ENCODE measurements around the gene SLC22A4.

Gene SLC22A4

DNA sequence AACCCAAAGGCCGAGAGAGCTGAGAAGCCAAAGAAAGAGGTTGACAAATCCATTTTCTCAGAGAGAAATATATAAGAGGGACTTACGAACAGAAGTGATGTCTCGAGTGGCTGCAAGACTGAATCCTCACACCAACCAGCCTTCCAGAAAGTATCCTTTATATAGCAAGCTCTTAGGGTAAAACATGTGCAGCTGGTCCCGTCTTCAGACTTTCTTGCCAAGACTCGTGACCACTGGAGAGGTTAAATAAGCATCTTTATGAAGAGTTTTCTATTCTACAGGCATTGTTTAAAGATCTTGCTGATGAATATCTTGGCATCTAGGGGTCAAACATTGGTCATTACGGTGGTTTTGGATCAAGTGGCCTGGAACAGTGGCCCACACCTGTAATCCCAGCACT, 16.9 kb upstream of the SLC22A4 start:
- no peak for DNase-seq

DNA sequence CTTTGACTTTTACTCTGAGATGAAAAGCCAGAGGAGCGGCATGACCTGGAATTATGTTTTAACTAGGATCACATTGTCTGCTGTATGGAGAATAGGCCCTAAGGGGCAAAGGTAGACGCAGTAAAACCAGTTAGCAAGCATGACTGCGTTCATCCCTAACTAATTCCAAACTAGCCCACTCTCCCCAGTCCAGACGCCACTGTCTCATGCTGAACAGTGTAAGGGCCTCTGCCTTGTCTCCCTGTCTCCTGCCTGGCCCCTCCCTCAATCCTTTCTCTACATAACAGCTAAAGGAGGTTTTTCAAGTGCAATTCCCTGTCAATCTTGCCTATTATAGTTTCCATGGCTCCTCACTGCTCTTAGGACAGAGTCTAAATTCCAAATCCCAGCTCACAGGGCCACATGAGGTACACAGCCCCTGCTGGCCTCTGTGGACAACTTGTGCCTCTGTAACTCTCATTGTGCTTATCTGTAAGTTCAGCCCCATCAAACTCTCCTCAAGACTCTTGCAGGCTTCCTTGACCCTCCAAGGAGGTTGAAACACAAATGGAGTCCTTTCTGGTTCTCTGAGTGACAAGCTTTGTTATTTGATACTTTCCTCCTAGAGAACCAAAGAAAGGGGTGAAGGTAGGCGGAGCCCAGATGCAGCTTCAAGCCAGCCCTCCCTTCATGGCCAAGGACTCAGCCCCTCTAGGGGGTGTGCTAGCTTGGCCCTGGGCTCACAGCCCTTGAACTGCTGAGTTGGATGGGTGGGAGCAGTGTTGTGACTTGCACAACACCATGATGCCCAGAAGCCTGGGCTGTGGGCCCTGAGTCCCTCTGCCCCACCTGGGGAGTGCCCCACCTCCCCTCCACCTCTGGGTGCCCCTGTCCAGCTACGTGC, 16.0 kb upstream of the SLC22A4 start:
- no peak for DNase-seq

DNA sequence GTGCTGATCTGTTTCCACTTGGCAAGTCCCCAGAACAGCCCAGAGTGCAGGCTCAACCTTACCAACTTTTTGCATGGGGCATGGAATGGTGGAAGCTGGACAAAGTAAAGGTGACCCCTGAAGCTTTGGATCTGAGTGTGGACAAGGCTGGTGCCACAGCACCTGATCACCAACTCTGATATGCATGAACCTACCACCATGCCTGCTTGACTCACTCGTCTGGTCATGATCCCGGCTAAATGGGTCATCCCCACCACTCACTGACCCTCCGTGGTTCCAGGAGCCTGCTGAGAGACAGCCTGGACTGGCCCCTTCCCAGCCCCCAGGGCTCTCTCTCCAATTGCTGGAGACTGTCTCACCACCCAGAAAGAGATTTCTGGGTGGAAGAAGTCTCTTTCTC, 14.4 kb upstream of the SLC22A4 start:
- DNase-seq, result no peak

DNA sequence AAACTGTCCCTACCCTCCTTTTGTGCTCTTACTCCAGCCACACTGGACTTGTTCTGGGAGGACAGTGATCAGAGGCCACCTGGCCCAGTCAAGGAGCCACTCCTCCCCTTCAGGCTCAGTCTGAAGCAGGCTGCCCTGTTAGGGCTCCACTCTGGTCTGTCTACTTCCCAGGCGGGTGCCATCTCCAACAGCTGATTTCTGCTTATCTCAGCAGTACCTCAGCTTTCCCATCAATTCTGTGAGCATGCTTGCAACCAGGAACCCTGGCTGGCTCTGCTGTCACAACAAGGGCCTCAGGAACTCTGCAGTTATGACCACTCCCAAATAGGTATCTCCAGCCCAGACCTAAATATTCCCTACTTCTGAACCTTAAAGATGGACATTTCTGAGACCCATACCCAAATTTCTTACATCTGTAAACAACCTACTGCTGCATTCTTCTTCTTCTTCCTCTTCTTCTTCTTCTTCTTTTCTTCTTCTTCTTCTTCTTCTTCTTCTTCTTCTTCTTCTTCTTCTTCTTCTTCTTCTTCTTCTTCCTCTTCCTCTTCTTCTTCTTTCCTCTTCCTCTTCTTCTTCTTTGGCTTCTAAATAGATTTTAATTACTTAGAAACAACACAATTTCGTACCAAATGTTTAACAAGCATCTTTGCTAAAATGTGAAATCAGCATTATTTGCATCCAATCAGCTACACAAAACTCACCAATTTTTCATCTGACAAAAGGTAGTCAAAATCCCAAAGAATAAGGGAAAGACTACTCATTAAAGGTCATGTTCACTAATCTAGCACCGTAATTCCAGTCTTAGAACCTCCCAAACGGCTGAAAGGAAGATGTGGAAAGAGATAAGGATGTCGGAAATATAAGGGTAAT, 13.6 kb upstream of the SLC22A4 start:
- no peak for DNase-seq

DNA sequence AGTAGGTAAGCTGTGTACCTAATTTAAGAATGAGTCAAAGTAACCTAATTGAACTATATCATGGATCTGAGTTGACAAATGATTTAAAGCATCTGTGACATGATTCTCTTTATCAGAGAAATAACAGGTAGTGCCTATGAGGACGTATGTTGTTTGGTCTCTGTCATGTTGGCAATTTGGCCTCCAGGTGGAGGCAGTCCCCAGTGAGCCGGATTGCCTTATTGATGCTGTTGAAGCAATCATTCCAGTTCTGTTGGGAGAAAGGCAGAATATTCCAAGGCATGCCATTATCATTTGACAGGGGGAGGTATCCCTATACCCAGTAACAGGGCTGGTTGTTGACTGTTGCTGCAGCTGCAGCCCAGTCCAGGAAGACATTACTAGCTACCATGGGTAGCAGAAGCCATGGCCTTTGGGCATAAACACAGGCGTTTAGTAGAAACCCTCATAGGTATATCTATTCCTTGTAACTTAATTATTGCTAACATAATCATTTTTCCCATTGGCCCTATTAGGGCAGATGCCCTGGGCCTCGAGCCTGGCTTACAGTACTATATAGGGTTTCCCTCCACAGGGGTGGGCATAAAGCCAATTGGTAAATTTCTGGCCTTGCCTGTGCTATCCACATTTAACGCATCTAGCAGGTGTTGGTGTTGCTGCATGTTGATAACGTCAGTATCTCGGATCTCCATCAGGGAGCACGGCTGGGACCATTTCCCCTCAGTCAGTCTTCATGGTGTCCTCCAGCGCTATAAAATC, 12.2 kb upstream of the SLC22A4 start:
- DNase-seq, result no peak

DNA sequence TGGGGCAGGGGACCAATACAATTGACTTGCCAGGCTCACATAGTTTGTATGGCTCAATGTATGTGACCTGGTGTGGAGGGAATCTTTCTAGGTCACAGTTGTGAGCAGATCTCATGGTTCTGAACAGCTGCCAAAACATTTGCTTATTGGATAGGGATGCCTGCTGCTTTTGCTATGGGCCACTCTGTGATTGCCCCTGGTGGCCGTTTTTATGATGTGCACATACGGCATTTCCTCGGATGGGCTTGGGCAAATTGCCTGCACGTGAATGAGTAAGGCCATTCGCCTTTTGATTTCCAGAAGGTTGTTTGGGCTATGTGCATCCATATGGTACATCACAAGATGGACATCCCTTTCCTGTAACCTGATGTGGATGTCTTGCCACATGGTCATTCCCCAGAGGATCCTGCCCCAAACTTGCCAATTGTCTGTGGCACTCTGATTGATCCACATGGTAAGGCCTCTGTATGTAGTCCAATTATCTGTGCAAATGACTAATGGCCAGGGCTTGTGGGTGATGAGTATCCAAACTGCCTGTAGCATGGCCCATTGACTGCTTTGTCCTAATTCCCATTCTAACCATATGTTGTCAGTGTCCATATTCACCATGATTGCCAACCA, 10.7 kb upstream of the SLC22A4 start:
- no peak for DNase-seq

DNA sequence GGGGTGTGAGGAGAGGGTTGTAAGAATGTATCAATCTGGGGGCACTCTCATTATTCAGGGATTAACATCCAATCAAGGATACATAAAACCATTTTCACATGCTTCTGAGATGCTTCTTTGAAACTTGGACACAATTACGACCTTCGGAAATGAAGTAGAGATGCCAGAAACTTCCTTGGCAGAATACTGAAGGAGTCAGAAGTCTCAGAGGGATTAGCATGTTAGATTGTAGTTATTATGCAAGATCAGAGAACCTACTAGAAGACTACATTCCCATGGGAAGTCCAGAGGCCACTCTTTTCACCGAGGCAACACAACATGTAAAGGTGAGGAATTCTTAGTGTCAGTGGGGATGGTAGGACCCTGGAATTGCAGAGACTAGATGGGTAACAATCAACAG, 5.1 kb upstream of the SLC22A4 start:
- no peak for DNase-seq

DNA sequence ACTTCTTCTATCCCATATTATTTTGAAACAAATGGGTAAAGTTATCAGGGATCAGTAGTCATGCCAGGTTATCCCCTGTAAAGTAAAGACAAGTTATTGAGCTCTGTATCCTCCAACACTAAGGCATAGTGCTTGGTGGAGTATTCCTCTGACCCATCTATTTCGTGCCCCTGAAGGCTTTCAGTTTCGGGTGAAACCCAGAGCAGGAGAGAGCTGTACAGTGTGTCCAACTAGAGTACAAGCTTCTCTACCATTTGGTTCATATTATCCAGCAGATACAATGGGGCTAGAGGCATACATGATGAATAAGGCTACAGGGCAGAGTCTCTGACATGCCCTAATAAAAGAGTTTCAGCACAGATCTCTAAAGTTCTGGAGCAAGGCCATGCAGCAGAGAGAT, 3.2 kb upstream of the SLC22A4 start:
- DNase-seq, result no peak

DNA sequence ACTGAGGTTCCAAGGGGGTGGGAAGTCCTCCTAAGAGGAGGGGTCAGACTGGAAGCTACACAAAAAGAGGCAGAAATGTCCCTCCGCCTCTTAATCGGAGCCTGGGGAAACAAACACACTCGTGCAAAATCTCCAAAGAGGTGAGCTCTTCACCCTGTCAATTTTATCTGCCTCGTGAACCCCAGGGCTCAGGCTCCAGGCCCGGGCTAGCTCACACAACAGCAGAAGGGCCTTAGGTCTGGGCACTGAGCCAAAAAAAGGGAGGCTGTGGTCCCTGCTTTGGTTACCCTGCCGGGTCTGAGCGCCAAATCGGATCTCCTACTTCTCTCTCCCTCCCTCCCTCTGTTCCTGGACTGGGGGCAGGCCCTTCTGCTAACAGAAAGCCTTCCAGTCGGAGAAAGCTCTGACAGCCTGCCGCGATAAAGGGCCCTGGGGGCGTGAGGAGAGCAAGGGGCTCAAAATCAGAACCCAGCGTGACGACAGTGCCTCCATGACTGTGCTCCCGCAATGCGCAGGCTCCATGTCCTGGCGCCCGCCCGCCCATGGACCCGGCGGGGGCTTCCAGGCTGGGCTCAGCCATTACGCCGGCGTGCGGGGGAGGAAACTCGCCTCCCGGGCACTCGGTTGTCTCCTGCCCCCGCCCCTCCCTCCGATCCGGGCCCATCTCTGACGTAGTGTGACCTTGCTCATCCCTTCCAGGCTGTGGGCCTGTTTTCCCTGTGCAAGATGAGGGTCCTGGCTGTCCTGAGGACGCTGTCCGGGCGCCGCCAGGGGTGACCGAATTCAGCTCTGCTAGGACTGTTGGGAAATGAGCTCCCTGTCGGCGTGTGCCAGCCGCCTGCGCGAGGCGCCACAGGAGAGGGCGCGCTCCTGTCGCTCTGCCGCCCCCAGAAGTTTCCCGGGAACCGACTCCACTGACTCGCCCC, 865 bp upstream of the SLC22A4 start:
- DNase-seq, result peak; percentile 28

DNA sequence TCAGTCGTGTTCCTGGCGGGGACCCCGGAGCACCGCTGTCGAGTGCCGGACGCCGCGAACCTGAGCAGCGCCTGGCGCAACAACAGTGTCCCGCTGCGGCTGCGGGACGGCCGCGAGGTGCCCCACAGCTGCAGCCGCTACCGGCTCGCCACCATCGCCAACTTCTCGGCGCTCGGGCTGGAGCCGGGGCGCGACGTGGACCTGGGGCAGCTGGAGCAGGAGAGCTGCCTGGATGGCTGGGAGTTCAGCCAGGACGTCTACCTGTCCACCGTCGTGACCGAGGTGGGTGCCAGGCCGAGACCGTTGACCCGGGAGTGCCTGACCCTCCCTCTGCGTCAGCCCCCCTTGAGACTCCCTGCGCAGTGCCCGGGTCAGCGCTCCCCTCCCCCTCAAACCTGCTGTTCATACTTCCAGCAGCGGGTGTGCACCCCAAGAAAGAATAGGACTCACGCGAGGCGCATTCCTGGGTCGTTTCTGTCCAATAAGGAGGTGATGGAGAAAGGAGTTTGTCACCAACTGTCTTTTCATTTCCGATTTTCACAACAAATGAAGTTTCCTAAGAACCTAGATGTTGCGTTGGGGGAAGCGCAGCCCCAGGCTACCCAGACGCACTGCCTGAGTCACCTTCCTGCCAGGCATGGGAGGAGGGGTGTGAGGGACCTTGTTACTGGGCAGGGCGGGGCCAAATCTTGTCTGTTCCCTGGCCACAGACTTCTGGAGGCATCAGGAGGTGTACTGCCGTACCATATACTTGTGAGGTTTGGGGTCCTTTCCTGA, 722 bp downstream of the SLC22A4 start:
- peak; percentile 51 for DNase-seq

DNA sequence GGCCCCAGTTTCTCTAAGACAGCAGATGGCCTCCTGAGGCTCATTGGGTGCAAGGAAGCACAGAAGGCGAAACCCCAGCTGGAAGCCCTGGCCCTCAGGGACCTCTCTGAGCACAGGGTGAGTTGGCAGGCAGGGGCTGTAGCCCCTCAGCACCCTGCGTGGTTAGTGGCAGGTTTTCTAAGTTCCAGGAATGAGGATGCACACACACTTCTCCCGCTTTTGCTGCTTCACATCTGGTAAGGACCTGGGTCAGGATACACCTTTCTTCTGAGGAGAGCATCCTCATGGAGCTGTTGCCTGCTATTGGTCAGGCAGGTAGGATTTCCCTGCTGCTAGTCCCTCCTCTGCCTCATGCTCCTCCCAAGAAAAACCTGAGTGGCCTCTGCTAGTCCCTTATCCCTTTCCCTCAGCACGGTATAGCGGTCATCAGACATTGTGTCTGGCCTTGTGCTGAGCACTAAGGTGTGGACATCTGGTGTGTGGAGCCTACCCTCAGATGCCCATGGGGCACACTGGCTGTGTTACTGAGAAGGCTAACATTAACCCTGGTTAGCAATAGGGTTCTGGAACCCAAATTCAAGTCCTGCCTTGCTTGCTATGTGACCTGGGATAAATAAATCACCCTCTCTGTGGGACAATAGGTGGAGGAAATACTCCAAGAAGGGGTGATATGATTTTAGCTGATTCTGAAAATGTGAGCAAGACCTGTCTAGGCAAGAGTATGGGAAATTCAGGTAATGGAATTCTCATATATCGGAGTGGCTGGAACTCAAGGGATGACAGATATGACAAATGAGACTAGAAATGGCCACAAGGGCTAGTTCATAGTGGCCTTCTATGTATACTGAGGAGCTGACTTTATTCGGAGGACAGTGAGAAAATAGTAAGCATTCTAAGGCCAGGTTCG, 1.6 kb downstream of the SLC22A4 start:
- DNase-seq, result no peak

DNA sequence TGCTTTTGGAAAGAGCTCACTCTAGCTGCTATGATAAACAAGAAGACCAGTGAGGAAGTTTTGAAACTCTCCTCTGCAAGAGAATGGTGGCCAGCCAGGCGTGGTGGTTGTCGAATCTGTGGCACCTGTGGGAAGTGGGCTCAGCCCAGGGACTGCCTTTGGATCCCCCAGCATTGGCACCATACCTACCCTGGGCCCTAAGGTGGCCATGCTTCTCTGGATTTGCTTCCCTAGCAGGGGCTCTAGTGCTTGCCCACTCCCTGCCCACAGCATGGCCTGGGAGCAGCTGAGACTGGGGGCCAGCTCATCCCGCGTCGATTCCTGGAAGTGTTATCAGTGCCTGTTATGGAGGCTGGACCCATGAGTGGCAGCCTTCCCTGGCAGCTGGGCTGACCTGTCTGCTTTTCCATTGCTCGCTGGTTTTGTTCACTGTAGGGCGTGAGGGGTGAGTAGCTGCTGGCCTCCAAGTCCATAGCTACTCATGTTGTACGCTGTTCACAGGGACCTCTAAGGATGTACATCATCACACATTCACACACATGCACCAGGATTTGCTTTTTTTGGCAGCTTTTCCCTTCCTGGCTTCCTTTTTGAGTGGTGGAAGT, 2.3 kb downstream of the SLC22A4 start:
- DNase-seq, result no peak

DNA sequence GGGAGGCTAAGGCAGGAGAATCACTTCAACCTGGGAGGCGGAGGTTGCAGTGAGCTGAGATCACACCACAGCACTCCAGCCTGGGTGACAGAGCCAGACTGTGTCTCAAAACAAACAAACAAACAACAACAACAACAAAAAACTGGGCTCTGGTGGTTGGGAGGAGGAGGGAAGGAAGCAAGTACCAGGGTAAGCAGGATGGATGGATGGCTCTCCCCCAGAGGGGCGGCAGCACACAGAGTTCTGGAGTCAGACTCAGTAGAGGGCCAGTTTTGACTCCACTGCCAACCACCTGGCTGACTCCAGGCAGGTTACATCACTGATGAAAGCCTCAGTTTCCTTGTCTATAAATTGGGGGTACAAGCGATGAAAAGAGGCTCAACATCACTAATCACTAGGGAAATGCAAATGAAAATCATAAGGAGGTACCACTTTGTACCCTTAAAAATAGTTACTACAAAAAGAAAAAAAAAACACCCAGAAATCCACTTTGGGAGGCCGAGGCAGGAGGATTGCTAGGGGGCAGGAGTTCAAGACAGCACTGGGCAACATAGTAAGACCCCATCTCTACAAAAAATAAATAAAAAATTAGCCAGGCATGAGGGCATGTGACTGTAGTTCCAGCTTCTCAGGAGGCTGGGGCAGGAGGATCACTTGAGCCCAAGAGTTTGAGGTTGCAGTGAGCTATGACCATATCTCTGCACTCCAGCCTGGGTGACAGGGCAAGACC, 3.2 kb downstream of the SLC22A4 start:
- DNase-seq, result no peak

DNA sequence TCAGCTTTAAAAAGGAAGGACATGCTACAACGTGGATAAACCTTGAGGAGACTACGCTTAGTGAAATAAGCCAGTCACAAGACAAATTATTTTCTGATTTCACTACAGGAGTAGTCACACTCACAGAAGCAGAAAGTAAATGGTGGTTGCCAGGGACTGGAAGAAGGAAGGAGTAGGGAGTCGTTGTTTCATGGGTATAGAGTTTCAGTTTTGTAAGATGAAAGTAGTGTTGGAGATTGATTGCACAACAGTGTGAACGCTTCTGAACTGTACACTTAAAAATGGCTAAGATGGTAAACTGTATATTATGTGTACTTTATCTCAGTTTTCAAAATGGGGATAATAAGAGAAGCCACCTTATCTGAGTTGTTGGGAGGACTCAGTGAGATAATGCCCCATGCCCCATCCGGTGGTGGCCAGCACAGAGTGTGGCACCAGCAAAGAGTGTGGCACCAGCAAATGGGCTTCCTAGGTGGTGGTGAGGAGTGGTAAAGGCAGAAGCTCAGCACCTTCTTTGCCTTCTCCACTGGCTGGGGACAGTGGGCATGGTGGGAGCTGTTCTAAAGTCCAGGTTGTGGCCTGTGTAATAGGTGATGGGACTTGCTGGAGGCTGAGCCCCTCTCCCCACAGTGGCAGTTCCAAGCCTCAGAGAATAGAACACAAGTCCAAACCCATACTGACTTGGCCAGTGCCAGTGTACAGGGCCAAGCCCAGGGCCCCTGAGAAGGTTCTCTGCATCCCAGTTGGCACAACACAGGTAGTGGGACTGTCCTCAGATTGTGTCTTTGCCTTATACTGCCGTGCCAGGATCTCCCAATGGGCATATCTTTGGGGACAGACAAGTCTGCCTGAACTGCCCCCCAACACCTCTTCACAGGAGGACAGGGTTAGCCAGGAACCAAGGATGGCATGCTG, 4.4 kb downstream of the SLC22A4 start:
- DNase-seq, result no peak

DNA sequence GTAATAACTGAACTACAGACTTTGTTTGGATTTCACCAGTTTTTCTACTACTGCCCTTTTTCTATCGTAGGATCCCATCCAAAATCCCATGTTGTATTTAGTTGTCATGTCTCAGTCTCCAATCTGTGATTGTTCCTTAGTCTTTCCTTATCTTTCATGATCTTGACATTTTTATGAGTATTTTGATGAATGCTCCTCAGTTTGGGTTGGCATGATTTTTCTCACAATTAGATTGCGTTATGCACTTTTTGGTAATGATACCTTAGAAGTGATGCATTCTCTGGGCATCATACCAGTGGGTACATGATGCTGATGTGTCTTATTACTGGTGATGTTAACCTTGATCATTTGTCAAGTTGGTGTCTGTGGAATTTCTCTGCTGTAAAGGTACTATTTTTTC, 5.7 kb downstream of the SLC22A4 start:
- DNase-seq, result no peak

DNA sequence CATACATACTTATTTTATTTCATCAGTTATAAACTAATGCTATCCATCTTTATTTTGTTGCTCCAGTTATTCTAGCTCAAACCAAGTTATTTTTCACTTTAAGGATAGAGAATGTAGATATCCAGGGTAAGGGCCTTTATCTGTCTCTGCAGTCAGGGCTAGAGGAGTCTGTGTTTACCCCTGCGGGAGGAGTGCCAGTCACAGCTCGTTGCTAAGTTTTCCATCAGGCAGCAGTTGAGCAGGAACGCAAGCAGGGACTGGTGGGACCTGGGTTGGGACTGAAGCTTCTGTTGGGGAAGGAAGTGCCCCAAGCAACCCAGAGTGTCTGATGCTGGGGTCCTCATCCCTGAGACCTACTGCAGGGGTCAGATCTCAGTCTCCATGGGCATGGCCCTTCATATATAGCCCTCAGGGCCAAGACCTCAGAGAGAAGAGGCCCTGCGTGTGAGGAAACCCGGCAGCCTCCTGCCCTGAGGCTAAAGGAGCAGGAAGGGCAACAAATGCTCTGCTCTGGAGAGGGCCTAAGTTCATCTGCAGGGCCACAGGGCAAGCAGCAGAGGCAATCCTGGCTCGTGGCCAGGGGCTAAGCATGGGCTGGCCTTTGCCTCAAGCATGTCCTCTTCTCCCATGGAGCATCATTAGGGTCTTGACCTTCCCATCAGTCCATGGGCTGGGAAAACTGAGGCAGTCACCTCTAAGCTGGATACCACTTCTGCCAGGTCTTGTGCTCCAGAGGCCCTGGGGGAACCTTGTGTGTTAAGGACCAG, 6.6 kb downstream of the SLC22A4 start:
- DNase-seq, result no peak
